Measurements from ENCODE around the gene CFB. TPM values are rescaled to one million over a fixed set of nuclear protein-coding genes. Genes with fewer than 3 reads are reported as not detected.

Gene CFB
- total and polyA plus RNA-seq, 2 of the 13 experiments (the other 11 are each of a cell fraction or from before 2014, with no cell fraction given), result 171 to 513 TPM

DNA sequence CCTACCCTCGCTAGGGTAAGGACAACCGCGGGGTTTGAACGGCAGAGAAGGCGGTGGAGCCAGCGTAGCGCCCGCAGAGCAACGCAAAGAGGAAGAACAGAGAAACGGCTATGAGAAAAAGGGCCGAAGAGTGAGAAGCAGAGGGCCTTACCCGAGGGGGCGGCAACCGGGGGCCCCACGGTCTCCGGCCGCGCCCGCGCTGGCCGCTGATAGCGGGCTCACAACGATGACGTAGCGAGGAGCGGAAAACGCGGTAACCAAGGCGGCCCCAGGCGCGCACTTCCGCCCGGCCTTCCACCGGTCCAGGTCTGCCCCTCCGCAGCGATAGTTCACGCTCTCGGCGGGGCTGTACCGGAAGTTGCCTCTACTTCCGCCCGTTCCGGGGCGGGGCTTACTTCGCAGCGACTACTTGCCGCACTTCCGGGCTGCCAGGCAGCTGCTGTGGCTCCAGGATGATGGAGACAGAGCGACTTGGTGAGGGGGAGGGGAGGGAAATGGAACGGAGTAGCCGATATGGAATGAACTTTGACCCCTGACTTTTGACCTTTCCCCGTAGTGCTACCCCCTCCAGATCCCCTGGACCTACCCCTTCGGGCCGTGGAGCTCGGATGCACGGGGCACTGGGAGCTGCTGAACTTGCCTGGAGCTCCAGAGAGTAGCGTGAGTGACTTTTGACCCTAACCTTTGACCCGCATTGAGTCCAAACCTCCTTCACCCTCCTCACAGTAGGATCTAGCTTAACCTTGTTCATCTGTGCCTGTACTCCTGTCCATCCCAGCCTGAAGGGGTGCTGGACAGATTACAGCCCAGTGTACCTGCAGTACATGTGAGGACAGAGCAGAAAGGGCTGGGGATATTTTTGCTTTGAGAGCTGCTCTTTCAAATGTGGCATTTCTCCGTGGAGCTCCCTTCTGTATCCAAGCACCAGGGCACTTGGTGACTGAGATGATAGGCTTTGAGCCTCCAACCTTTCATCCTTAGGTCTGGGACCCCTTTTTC, 13.1 kb downstream of the CFB start, which contains the start of the genes NELFE and SKIC2 (continued):
- TF ChIP-seq, protein P1, sequence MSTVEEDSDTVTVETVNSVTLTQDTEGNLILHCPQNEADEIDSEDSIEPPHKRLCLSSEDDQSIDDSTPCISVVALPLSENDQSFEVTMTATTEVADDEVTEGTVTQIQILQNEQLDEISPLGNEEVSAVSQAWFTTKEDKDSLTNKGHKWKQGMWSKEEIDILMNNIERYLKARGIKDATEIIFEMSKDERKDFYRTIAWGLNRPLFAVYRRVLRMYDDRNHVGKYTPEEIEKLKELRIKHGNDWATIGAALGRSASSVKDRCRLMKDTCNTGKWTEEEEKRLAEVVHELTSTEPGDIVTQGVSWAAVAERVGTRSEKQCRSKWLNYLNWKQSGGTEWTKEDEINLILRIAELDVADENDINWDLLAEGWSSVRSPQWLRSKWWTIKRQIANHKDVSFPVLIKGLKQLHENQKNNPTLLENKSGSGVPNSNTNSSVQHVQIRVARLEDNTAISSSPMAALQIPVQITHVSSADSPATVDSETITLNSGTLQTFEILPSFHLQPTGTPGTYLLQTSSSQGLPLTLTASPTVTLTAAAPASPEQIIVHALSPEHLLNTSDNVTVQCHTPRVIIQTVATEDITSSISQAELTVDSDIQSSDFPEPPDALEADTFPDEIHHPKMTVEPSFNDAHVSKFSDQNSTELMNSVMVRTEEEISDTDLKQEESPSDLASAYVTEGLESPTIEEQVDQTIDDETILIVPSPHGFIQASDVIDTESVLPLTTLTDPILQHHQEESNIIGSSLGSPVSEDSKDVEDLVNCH (CRISPR knock-in tag; IDR thresholded peaks at IDR 0.05), result no peak
- TF ChIP-seq ZNF230 (CRISPR knock-in tag; IDR thresholded peaks at IDR 0.05), result peak; percentile 91
- TF ChIP-seq ZNF468 (CRISPR knock-in tag; IDR thresholded peaks at IDR 0.05), result 0 out of 2 replicates have a peak, but pooled peaks have one; percentile 48
- TF ChIP-seq ZC3H4 (CRISPR knock-in tag; IDR thresholded peaks at IDR 0.05; ENCODE audit: borderline replicate concordance), result no peak
- no peak for TF ChIP-seq ZNF670 (CRISPR knock-in tag; IDR thresholded peaks at IDR 0.05; ENCODE audit: borderline replicate concordance)
- TF ChIP-seq HDAC6 (IDR thresholded peaks at IDR 0.05; ENCODE audit: low read depth, low read length), result no peak
- TF ChIP-seq ZNF567 (CRISPR knock-in tag; IDR thresholded peaks at IDR 0.05; ENCODE audit: borderline replicate concordance), result peak; percentile 23; the same call in 1 of the 2 replicates
- TF ChIP-seq KDM1A (CRISPR knock-in tag; IDR thresholded peaks at IDR 0.05), result no peak; the same call in 1 of the 2 replicates
- no peak for TF ChIP-seq ZBTB8A (CRISPR knock-in tag; IDR thresholded peaks at IDR 0.05; ENCODE audit: borderline replicate concordance, low read depth)
- TF ChIP-seq, protein P2, sequence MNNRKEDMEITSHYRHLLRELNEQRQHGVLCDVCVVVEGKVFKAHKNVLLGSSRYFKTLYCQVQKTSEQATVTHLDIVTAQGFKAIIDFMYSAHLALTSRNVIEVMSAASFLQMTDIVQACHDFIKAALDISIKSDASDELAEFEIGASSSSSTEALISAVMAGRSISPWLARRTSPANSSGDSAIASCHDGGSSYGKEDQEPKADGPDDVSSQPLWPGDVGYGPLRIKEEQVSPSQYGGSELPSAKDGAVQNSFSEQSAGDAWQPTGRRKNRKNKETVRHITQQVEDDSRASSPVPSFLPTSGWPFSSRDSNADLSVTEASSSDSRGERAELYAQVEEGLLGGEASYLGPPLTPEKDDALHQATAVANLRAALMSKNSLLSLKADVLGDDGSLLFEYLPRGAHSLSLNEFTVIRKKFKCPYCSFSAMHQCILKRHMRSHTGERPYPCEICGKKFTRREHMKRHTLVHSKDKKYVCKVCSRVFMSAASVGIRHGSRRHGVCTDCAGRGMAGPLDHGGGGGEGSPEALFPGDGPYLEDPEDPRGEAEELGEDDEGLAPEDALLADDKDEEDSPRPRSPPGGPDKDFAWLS (CRISPR knock-in tag; IDR thresholded peaks at IDR 0.05; ENCODE audit: borderline replicate concordance), result no peak; the same call in 1 of the 2 replicates
- no peak; the same call in 1 of the 2 replicates for TF ChIP-seq MIER2 (CRISPR knock-in tag; IDR thresholded peaks at IDR 0.05)
- no peak for TF ChIP-seq PLRG1 (conservative IDR thresholded peaks at IDR 0.05)
- no peak for TF ChIP-seq TSC22D2 (CRISPR knock-in tag; IDR thresholded peaks at IDR 0.05; ENCODE audit: borderline replicate concordance)
- peak; percentile 23; the same call in 1 of the 2 replicates for TF ChIP-seq ZNF607 (CRISPR knock-in tag; IDR thresholded peaks at IDR 0.05; ENCODE audit: borderline replicate concordance)
- no peak for TF ChIP-seq RAD51 (IDR thresholded peaks at IDR 0.05; ENCODE audit: borderline replicate concordance)
- TF ChIP-seq, protein P3, sequence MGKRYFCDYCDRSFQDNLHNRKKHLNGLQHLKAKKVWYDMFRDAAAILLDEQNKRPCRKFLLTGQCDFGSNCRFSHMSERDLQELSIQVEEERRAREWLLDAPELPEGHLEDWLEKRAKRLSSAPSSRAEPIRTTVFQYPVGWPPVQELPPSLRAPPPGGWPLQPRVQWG (CRISPR knock-in tag; IDR thresholded peaks at IDR 0.05; ENCODE audit: borderline replicate concordance, low read depth), result no peak
- TF ChIP-seq ZNF761 (CRISPR knock-in tag; conservative IDR thresholded peaks at IDR 0.05), result no peak
- TF ChIP-seq GFI1 (CRISPR knock-in tag; IDR thresholded peaks at IDR 0.05; ENCODE audit: borderline replicate concordance), result no peak
- TF ChIP-seq SIX4 (CRISPR knock-in tag; IDR thresholded peaks at IDR 0.05), result peak; percentile 41
- no peak for TF ChIP-seq MBD4 (IDR thresholded peaks at IDR 0.05; ENCODE audit: borderline replicate concordance, low read length)
- no peak; the same call in none of the 2 replicates for TF ChIP-seq MYNN (CRISPR knock-in tag; IDR thresholded peaks at IDR 0.05; ENCODE audit: low read depth)
- TF ChIP-seq RELA (CRISPR knock-in tag; IDR thresholded peaks at IDR 0.05), result peak; percentile 96; the same call in 1 of the 2 replicates
- TF ChIP-seq, protein P4, sequence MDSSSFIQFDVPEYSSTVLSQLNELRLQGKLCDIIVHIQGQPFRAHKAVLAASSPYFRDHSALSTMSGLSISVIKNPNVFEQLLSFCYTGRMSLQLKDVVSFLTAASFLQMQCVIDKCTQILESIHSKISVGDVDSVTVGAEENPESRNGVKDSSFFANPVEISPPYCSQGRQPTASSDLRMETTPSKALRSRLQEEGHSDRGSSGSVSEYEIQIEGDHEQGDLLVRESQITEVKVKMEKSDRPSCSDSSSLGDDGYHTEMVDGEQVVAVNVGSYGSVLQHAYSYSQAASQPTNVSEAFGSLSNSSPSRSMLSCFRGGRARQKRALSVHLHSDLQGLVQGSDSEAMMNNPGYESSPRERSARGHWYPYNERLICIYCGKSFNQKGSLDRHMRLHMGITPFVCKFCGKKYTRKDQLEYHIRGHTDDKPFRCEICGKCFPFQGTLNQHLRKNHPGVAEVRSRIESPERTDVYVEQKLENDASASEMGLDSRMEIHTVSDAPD (CRISPR knock-in tag; IDR thresholded peaks at IDR 0.05), result peak; percentile 72
- TF ChIP-seq ISX (CRISPR knock-in tag; conservative IDR thresholded peaks at IDR 0.05), result 0 out of 2 replicates have a peak, but pooled peaks have one; percentile 31
